IgD-negative memory B cell (primary cell): ENCODE data around the gene UBXN1. TPM values are rescaled to one million over a fixed set of nuclear protein-coding genes. Genes with fewer than 3 reads are reported as not detected.

Experiments
- H3K27ac Mint-ChIP-seq, 3 donors: one replicate each; pipeline ENCODE4 v1.8.0; 2020 to 2022; ENCODE audit warnings: mild to moderate bottlenecking in 3 of 3, mixed read lengths in 3 of 3, moderate library complexity in 1 of 3
- H3K27me3 Mint-ChIP-seq: one replicate; pipeline ENCODE4 v1.8.0; 2021; ENCODE audit warnings: mixed read lengths
- H3K36me3 Mint-ChIP-seq: one replicate; pipeline ENCODE4 v1.8.0; 2020; ENCODE audit warnings: mild to moderate bottlenecking, mixed read lengths
- H3K4me1 Mint-ChIP-seq, 3 donors: one replicate each; pipeline ENCODE4 v1.8.0; 2020 to 2022; ENCODE audit warnings: mixed read lengths in 3 of 3, mild to moderate bottlenecking in 1 of 3
- H3K4me3 Mint-ChIP-seq, 4 donors: one replicate each; pipeline ENCODE4 v1.8.0; 2020 to 2022; ENCODE audit warnings: mild to moderate bottlenecking in 4 of 4, mixed read lengths in 4 of 4, moderate library complexity in 3 of 4
- H3K9me3 Mint-ChIP-seq, 3 donors: one replicate each; pipeline ENCODE4 v1.8.0; 2020 to 2021; ENCODE audit warnings: mixed read lengths in 3 of 3, mild to moderate bottlenecking in 1 of 3
- polyA plus RNA-seq: library from polyadenylated mRNA; unstranded; fragments of 300-500 nt; fragmentation: Illumina TruSeq; gene quantifications from one replicate; pipeline ENCODE4 v1.2.3, GENCODE V29; 2021

UBXN1 gene
- polyA plus RNA-seq, result 228 TPM

- peak within 1 kb of the TSS; percentile 92 to 98 (median 96) for H3K27ac Mint-ChIP-seq
- peak within 1 kb of the TSS; percentile 91 to 96 (median 94) for H3K4me3 Mint-ChIP-seq
These were observed at the start of gene UBXN1 for GRCh38 chr11:62678770-62679696. Gene UBXN1 (minus strand): TSS chr11:62679073. CDS start chr11:62678923, 150 bp downstream.

GRCh38 chr11:62728171-62728988 is 49.5 kb upstream of the UBXN1 start, which contains the start of gene TTC9C:
Gene TTC9C (plus strand): TSS chr11:62728486. CDS start chr11:62728849, 363 bp downstream.
- Mint-ChIP-seq H3K27ac (peak within 1 kb of the TSS; percentile 99), H3K27me3 (no peaks in the 10 kb centered on the region), H3K4me1 (peaks cover 25 to 39% (median 35%) of the 10 kb centered on the region in 3 donors), H3K4me3 (peak within 1 kb of the TSS; percentile 97 to 100 (median 100)), H3K9me3 (no peaks in the 10 kb centered on the region), H3K36me3 (peaks cover 5% of the 10 kb centered on the region)

More at GRCh38 chr11:62678770-62679696, at the start of gene UBXN1:
- Mint-ChIP-seq H3K36me3 (peaks cover 3% of the 10 kb centered on the region), H3K27me3 (no peaks in the 10 kb centered on the region), H3K9me3 (no peaks in the 10 kb centered on the region), H3K4me1 (peaks cover 20 to 23% (median 21%) of the 10 kb centered on the region in 3 donors)

- peaks cover 5% of the 10 kb centered on the region for H3K36me3 Mint-ChIP-seq
- H3K4me3 Mint-ChIP-seq, result peak overlapping the region; percentile 97 to 100 (median 100)
- H3K9me3 Mint-ChIP-seq, result no peaks in the 10 kb centered on the region
- H3K27me3 Mint-ChIP-seq, result no peaks in the 10 kb centered on the region
- peak overlapping the region; percentile 99 for H3K27ac Mint-ChIP-seq
- H3K4me1 Mint-ChIP-seq, result peaks cover 23 to 34% (median 30%) of the 10 kb centered on the region in 3 donors
These were observed 48.9 kb upstream of the UBXN1 start for GRCh38 chr11:62727872-62728170.

GRCh38 chr11:62727165-62727871 is 48.4 kb upstream of the UBXN1 start, which contains the start of gene HNRNPUL2:
Gene HNRNPUL2 (minus strand): TSS chr11:62727457. CDS start chr11:62727156, 301 bp downstream.
- H3K36me3 Mint-ChIP-seq, result peaks cover 5% of the 10 kb centered on the region
- no peaks in the 10 kb centered on the region for H3K27me3 Mint-ChIP-seq
- H3K4me1 Mint-ChIP-seq, result peaks cover 25 to 33% (median 30%) of the 10 kb centered on the region in 3 donors
- H3K4me3 Mint-ChIP-seq, result peak within 1 kb of the TSS; percentile 97 to 100 (median 100)
- H3K9me3 Mint-ChIP-seq, result no peaks in the 10 kb centered on the region
- H3K27ac Mint-ChIP-seq, result peak within 1 kb of the TSS; percentile 99

GRCh38 chr11:62726915-62727164 is 48.0 kb upstream of the UBXN1 start:
- peaks cover 6% of the 10 kb centered on the region for H3K36me3 Mint-ChIP-seq
- no peaks in the 10 kb centered on the region for H3K27me3 Mint-ChIP-seq
- H3K4me1 Mint-ChIP-seq, result peaks cover 26 to 33% (median 33%) of the 10 kb centered on the region in 3 donors
- H3K4me3 Mint-ChIP-seq, result peak overlapping the region; percentile 97 to 100 (median 100)
- H3K27ac Mint-ChIP-seq, result peak overlapping the region; percentile 90 to 99 (median 99)
- no peaks in the 10 kb centered on the region for H3K9me3 Mint-ChIP-seq

GRCh38 chr11:62726156-62726914 is 47.5 kb upstream of the UBXN1 start:
- Mint-ChIP-seq H3K9me3 (no peaks in the 10 kb centered on the region), H3K36me3 (peaks cover 6% of the 10 kb centered on the region), H3K4me3 (peak overlapping the region; percentile 97 to 100 (median 100)), H3K4me1 (peaks cover 26 to 33% (median 33%) of the 10 kb centered on the region in 3 donors), H3K27me3 (no peaks in the 10 kb centered on the region), H3K27ac (peak overlapping the region; percentile 90 to 99 (median 93))

- H3K27ac Mint-ChIP-seq, result peak overlapping the region; percentile 90 to 99 (median 93)
- H3K4me1 Mint-ChIP-seq, result peaks cover 29 to 34% (median 33%) of the 10 kb centered on the region in 3 donors
- H3K27me3 Mint-ChIP-seq, result no peaks in the 10 kb centered on the region
- H3K9me3 Mint-ChIP-seq, result no peaks in the 10 kb centered on the region
- peaks cover 8% of the 10 kb centered on the region for H3K36me3 Mint-ChIP-seq
- H3K4me3 Mint-ChIP-seq, result peak overlapping the region; percentile 97 to 100 (median 100)
These were observed 46.8 kb upstream of the UBXN1 start for GRCh38 chr11:62725646-62726045.

- Mint-ChIP-seq H3K27ac (peak overlapping the region; percentile 75 to 99 (median 87)), H3K27me3 (no peaks in the 10 kb centered on the region), H3K4me3 (peak overlapping the region in 3 of 4 donors; percentile 97 to 100 (median 99)), H3K9me3 (no peaks in the 10 kb centered on the region), H3K36me3 (peaks cover 10% of the 10 kb centered on the region), H3K4me1 (peaks cover 31 to 33% (median 32%) of the 10 kb centered on the region in 3 donors)
These were observed 45.3 kb upstream of the UBXN1 start for GRCh38 chr11:62724171-62724570.

- Mint-ChIP-seq H3K9me3 (no peaks in the 10 kb centered on the region), H3K27me3 (no peaks in the 10 kb centered on the region), H3K36me3 (peaks cover 13% of the 10 kb centered on the region), H3K4me3 (peak overlapping the region in 1 of 4 donors; percentile 40), H3K4me1 (peaks cover 29 to 35% (median 29%) of the 10 kb centered on the region in 3 donors), H3K27ac (peak overlapping the region in 1 of 3 donors; percentile 31)
These were observed 43.1 kb upstream of the UBXN1 start for GRCh38 chr11:62721994-62722393.

GRCh38 chr11:62719302-62719978 is 40.6 kb upstream of the UBXN1 start:
- peaks cover 15 to 23% (median 20%) of the 10 kb centered on the region in 3 donors for H3K4me1 Mint-ChIP-seq
- H3K9me3 Mint-ChIP-seq, result no peaks in the 10 kb centered on the region
- H3K27me3 Mint-ChIP-seq, result no peaks in the 10 kb centered on the region
- peak overlapping the region in 1 of 4 donors; percentile 36 for H3K4me3 Mint-ChIP-seq
- H3K36me3 Mint-ChIP-seq, result peaks cover 10% of the 10 kb centered on the region
- peak overlapping the region in 2 of 3 donors; percentile 15 to 75 for H3K27ac Mint-ChIP-seq

- no peak overlapping the region for H3K4me3 Mint-ChIP-seq
- peaks cover 9% of the 10 kb centered on the region for H3K36me3 Mint-ChIP-seq
- H3K9me3 Mint-ChIP-seq, result no peaks in the 10 kb centered on the region
- H3K4me1 Mint-ChIP-seq, result peaks cover 18 to 21% (median 21%) of the 10 kb centered on the region in 3 donors
- H3K27me3 Mint-ChIP-seq, result no peaks in the 10 kb centered on the region
- H3K27ac Mint-ChIP-seq, result peak overlapping the region in 1 of 3 donors; percentile 60
These were observed 37.9 kb upstream of the UBXN1 start for GRCh38 chr11:62716816-62717215.

- H3K4me1 Mint-ChIP-seq, result peaks cover 18 to 21% (median 21%) of the 10 kb centered on the region in 3 donors
- H3K9me3 Mint-ChIP-seq, result no peaks in the 10 kb centered on the region
- H3K36me3 Mint-ChIP-seq, result peaks cover 9% of the 10 kb centered on the region
- no peak overlapping the region for H3K4me3 Mint-ChIP-seq
- peak overlapping the region in 2 of 3 donors; percentile 60 to 63 for H3K27ac Mint-ChIP-seq
- H3K27me3 Mint-ChIP-seq, result no peaks in the 10 kb centered on the region
These were observed 37.3 kb upstream of the UBXN1 start for GRCh38 chr11:62716206-62716605.
